HepG2 (cell line): ENCODE measurements around the gene SLC35B1. TPM values are rescaled to one million over a fixed set of nuclear protein-coding genes. Genes with fewer than 3 reads are reported as not detected.

Experiments
- DPF2 ChIP-seq: sonication (generic); formaldehyde crosslinking; IDR thresholded peaks from 2 replicates; pipeline ENCODE4 v1.4.0; 2020; ENCODE audit warnings: mild to moderate bottlenecking, low read depth, missing genetic modification reagents, borderline replicate concordance
- HMGXB3 ChIP-seq: sonication (generic); formaldehyde crosslinking; IDR thresholded peaks from 2 replicates; pipeline ENCODE4 v1.4.0; 2020; ENCODE audit warnings: missing genetic modification reagents, borderline replicate concordance
- HOMEZ ChIP-seq: IDR thresholded peaks from 2 replicates; pipeline ENCODE4 v1.6.1; 2016; ENCODE audit warnings: low read depth
- MIER3 ChIP-seq: IDR thresholded peaks from 2 replicates; pipeline ENCODE4 v1.6.1; 2016; ENCODE audit warnings: missing compliant biosample characterization, borderline replicate concordance
- RARG ChIP-seq: sonication (generic); formaldehyde crosslinking; IDR thresholded peaks from 2 replicates; pipeline ENCODE4 v1.4.0; 2020; ENCODE audit warnings: low read depth, mild to moderate bottlenecking, missing genetic modification reagents
- TOE1 ChIP-seq: sonication (generic); formaldehyde crosslinking; IDR thresholded peaks from 2 replicates; pipeline ENCODE4 v1.4.0; 2020; ENCODE audit warnings: mild to moderate bottlenecking, missing genetic modification reagents
- YEATS2 ChIP-seq: sonication (generic); formaldehyde crosslinking; IDR thresholded peaks from 2 replicates; pipeline ENCODE4 v1.4.0; 2020; ENCODE audit warnings: missing genetic modification reagents, borderline replicate concordance
- ZBED4 ChIP-seq: sonication (generic); formaldehyde crosslinking; IDR thresholded peaks from 2 replicates; pipeline ENCODE4 v1.4.0; 2020; ENCODE audit warnings: missing genetic modification reagents, borderline replicate concordance
- ZBTB25 ChIP-seq: IDR thresholded peaks from 2 replicates; pipeline ENCODE4 v1.6.1; 2018; ENCODE audit warnings: missing genetic modification reagents
- ZFP36L1 ChIP-seq: sonication (generic); formaldehyde crosslinking; IDR thresholded peaks from 2 replicates; pipeline ENCODE4 v1.8.0; 2022; ENCODE audit warnings: mild to moderate bottlenecking, missing genetic modification reagents, moderate library complexity
- ZNF503 ChIP-seq: sonication (generic); formaldehyde crosslinking; IDR thresholded peaks from 2 replicates; pipeline ENCODE4 v1.4.0; 2020; ENCODE audit warnings: missing genetic modification reagents
- ZNF691 ChIP-seq: sonication (generic); formaldehyde crosslinking; IDR thresholded peaks from 2 replicates; pipeline ENCODE4 v1.4.0; 2020; ENCODE audit warnings: missing genetic modification reagents, low read depth, mild to moderate bottlenecking, borderline replicate concordance
- ZNF7 ChIP-seq: IDR thresholded peaks from 2 replicates; pipeline ENCODE4 v1.6.1; 2016; ENCODE audit warnings: missing biosample characterization, missing genetic modification reagents
- ZSCAN31 ChIP-seq: sonication (generic); formaldehyde crosslinking; IDR thresholded peaks from 2 replicates; pipeline ENCODE4 v1.5.0; 2020; ENCODE audit warnings: low read depth, mild to moderate bottlenecking, missing genetic modification reagents
- polyA plus RNA-seq, 8 experiments: library from polyadenylated mRNA; depleted of rRNA in 3 of 8; stranded (reverse) in 7 of 8; unstranded in 1 of 8; fragments of >200 nt; fragmentation: Illumina TruSeq in 4 of 8; extraction: Trizol in 4 of 8; gene quantifications; 2 replicates each; pipeline versions ENCODE4 v1.2.1 to v1.2.3, GENCODE V29; 2011 to 2016; ENCODE audit warnings: low read depth in 4 of 8, missing spikeins in 1 of 8, mixed read lengths in 1 of 8; ENCODE audit not compliant: insufficient read depth in 1 of 8
- total RNA-seq, 5 experiments: library from RNA; depleted of rRNA; stranded (reverse); fragments of >200 nt; fragmentation: Illumina TruSeq; extraction: Trizol; gene quantifications; 2 replicates each; pipeline ENCODE4 v1.2.3, GENCODE V29; 2016; ENCODE audit warnings: low read depth in 1 of 5

SLC35B1 gene
- total and polyA plus RNA-seq, 2 of the 13 experiments (the other 11 are each of a cell fraction or from before 2014, with no cell fraction given) = 99.6 to 113 TPM

GRCh38 chr17:49703557-49704277 lies 4.0 kb downstream of the SLC35B1 start (continued):
- TF ChIP-seq HMGXB3 (CRISPR knock-in tag) = peak; percentile 15; the same call in 1 of the 2 replicates
- no peak for TF ChIP-seq ZSCAN31 (CRISPR knock-in tag)
- TF ChIP-seq ZNF7 (CRISPR knock-in tag) = no peak
- no peak for TF ChIP-seq ZFP36L1 (CRISPR knock-in tag)
- peak; percentile 47; the same call in 1 of the 2 replicates for TF ChIP-seq MIER3
- peak; percentile 15; the same call in 1 of the 2 replicates for TF ChIP-seq YEATS2 (CRISPR knock-in tag)
- TF ChIP-seq HOMEZ (CRISPR knock-in tag) = 0 out of 2 replicates have a peak, but pooled peaks have one; percentile 50
- TF ChIP-seq TOE1 (CRISPR knock-in tag) = no peak
- no peak for TF ChIP-seq ZBED4 (CRISPR knock-in tag)
- no peak for TF ChIP-seq DPF2 (CRISPR knock-in tag)
- no peak for TF ChIP-seq ZNF691 (CRISPR knock-in tag)
- no peak for TF ChIP-seq ZBTB25 (CRISPR knock-in tag)
- TF ChIP-seq RARG (CRISPR knock-in tag) = no peak
- no peak for TF ChIP-seq ZNF503 (CRISPR knock-in tag)
